Femur (tissue), 1 donor: Measurements from ENCODE around the gene IL15RA.
"Not testable (repeated sequence)": the region's sequence is repeated elsewhere in the genome, so short reads cannot be mapped to it uniquely, and the experiment has no call there.

Experiments
- DNase-seq: peaks from one replicate; pipeline ENCODE4 v3.0.0-alpha.2; 2017

Gene IL15RA

DNA sequence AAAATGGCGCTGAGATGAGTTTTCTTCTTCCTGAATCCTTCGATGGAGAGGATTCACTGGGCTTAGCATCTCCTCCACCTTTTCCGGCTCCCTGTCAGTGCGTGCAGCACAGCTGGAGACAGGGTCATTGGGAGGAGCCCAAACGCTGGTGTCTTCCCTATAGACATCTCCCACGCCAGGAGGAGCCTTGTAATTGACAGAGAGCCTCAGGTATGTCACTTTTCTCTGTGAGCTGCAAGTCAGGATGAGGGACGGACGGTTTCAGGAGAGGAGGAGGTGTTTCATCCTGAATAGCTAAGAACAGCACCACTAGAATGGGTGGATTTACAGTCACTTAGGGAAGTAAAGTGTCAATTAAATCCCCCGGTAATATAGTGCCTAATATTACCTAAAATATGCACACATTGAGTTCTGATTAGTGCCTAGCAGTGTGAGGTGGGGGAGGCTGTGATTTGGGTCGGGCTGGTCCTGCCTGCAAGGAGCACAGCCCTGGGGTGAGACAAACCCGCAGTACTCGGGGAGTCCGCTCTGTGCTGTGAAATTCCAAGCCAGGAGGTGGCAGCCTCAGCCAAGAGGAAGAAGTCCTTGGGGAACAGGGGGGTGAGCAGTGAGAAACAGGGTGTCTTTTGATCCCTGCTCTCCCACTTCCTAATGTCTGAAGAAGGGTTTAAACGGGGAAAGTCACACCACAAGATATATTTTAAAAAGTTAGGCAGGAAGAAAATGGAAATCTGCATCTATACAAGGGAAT, 28.2 kb downstream of the IL15RA start:
- DNase-seq, result peak; percentile 61

- no peak for DNase-seq
Observed at GRCh38 chr10:5948208-5948585, 29.1 kb downstream of the IL15RA start.

DNA sequence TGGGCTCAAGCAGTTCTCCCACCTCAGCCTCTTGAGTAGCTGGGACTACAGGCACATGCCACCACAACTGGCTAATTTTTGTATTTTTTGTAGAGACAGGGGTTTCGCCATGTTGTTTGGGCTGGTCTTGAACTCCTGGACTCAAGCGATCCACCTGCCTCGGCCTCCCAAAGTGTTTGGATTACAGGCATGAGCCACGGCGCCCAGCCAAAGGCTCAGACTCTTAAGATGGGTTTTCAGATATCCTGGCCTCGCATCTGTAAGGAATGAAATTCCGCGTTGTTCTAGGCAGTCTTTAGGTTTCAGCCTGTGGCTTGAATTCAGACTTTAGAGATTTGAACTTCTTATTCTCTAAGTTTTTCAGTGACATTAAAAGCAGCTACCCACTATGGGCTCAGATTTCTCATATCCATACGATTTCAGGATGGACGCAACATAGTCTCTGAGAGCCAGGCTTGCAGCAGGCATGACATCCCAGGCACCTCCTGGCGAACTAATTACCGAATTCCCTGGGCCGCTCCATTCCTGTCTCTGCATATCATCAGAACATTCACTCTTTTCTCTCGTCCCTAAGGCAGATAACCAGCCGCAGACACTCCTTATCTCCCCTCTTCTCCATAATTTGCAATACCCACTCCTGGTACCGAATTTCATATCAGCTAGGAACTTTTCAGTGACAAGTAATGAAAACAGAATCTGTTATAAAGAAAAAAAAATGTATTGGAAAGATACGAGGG, 29.7 kb downstream of the IL15RA start:
- DNase-seq, result no peak

- DNase-seq, result no peak
Observed at GRCh38 chr10:5946786-5947185, 30.6 kb downstream of the IL15RA start.

GRCh38 chr10:5946419-5946775, 30.9 kb downstream of the IL15RA start:
- not testable (repeated sequence) for DNase-seq

DNA sequence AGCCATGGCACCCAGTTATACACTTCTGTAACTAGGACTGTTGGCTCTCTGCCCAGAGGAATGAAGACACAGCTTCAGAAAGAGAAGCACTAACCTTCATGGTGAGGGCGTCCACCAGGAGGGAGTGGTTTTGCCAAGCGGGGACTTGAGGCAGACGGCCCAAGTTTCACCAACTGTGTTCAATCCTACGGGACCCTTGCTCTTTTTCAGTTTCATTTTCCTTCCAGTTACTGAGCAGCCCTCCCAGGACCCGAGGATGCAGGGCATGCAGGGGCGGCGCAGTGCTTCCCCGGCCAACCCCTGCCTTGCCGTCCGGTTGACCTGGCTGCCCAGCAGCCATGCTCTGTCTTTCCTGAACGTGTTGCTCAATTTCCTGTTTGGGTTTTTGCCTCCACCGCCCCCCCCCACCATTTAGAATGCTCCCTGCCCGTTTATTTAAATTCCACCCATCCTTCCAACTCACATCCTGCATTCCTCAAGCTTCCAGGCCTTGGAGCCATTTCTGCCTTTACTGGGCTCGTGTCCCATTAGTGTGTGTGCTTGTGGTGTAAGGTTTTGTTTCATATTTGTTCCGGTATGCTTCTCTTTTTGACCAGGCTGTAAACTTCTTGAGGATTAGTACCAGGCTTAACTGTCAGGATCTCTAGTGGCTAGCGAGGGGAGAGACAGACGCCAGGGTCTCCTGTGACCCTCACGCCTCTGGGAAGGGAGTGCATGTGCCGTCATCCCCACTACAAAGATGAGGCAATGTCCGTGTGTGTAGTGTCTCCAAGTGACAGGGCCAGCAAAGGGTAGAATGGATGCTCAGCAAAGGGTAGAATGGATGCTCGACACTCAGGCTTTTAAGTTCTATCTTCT, 31.6 kb downstream of the IL15RA start:
- peak; percentile 87 for DNase-seq

GRCh38 chr10:5945190-5945509, 32.2 kb downstream of the IL15RA start:
- peak; percentile 42 for DNase-seq

DNA sequence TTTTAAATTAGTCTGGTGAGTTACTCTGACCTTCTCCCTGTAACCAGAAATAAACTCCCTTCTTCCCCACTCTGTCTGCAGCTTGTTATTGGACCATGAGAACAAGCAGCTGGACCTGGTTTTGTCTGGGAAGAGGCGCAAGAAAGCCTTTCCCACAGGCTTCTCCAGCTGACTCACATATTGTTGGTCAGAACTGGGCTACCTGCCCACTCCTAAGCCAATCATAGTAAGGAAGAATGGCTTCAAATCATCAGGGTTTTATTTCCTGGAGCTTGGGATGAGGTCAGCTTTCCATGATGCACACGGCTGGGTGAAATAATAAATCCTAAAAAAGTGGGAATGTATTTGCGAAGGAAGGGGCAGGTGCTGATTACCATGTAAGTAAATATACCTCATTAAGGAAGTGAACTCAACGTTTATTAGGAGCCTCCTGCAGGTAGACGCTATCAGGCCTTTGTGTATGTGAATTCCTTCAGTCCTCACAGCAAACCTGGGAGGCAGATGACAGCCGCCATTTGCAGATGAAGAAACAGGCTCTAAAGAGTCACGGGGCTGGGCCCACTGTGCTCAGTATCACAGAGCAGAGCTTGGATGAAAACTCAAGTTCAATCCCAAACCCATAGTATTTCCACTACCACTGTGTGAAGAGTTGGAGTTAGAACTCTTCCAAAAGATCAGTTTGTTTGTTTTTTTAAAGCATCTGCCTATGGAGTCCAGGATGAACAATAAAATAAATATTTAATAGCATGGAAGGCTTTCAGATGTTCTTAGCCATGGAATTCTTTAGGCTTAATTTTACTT, 32.8 kb downstream of the IL15RA start:
- peak; percentile 95 for DNase-seq

GRCh38 chr10:5943536-5943935, 33.8 kb downstream of the IL15RA start:
- DNase-seq, result peak; percentile 78

- DNase-seq, result peak; percentile 67
Observed at GRCh38 chr10:5942474-5942873, 34.9 kb downstream of the IL15RA start.

DNA sequence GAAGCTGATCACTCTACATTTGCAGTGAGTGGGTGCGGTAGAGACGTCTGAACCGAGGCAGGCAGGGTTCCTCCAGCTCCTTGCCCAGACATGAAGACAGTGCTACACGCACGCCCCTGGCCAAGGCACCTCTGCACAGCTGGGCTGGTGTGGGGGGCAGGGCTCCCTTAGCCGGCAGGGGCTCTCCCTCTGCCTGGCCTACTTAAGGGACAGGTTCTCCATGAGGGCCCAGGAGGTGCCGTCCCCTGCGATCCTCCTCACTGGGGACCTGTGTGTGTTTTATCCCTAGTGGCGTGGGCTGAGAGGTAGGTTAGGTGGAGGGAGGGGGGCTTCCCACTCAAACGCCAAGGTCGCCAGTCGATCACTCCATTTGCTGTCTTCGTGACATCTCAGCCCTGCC, 35.3 kb downstream of the IL15RA start:
- no peak for DNase-seq

DNA sequence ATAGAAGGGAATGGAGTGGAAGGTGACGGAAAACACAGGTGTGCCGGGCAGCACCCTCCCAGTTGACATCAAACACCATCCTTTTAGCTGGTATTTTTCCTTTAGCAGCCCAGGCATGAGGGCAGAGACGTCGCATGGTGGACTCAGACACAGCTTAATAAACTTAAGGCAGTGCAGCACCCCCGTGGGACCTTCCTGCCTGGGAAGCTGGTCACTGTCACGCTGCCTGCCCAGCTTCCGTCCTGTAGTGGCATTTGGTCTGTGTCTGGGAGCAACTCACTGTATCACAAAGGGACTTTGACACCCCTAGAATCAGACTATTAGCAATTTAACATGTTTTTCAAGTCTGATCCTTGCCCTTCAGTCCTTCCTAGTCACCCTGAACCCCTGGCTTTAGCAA, 35.8 kb downstream of the IL15RA start:
- no peak for DNase-seq

DNA sequence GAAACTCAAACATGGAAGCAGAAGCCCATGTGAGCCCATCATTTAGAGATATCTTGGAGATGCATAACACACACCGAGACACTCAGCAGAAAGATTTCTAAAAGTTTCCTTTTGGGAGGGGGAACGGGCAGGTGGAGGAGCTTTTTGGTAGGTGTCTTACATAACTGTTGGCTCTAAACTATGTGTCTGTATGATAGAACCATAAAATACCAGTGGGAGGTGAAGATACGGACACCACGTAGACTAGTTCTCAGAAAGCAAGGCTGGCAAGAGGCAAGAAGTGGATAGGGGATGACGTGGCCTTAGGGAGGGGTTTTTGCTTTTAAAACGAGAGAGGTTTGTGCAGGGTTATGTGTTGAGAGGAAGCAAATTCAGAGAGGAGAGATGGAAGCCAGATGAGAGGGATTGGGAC, 36.5 kb downstream of the IL15RA start:
- DNase-seq, result no peak

DNA sequence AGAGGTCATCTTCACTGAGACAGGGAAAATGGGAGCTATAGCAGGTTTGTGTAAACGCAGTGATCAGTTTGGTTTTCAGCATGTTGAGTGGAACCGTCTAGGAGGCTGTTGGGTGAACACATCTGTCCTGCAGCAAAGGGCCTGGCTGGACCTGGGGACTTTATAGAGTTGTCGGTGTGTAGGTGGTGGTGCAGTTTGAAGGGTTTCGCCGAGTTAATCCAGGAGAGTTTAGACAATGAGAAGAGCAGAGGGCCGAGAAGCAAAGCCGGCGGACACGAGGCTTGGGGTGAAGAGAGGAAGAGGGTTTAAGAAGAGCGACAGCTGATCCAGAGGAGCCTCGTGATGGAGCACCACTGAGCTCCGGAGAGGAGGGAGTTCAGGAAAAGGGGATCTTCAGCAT, 39.1 kb downstream of the IL15RA start:
- no peak for DNase-seq

GRCh38 chr10:5937016-5937415, 40.3 kb downstream of the IL15RA start:
- no peak for DNase-seq

- no peak for DNase-seq
Observed at GRCh38 chr10:5935628-5936027, 41.7 kb downstream of the IL15RA start.

DNA sequence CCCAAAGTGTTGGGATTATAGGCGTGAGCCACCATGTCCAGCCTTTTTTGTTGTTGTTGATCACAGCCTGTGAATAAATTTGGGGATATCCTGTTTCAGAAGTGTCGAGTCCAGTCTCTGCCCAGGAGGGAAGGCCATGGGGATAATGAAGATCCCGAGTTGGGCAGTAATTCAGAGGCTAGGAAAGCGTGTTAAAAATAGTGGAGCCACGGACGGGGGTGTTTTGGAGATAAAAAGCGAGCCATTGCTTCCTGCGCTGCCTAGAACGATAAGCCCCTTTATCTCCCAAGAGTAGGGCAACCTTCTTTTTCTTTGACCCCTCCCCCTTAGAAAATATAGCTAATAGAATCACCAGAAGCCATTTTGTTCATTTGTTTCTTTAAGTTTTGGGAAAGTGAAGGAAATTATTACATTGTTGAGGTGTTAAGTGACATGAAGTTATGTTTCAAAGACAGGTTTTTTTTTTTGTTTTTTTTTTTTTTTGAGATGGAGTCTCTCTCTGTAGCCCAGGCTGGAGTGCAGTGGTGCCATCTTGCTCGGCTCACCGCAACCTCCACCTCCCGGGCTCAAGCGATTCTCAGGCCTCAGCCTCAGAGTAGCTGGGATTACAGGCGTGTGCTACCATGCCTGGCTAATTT, 43.3 kb downstream of the IL15RA start:
- no peak for DNase-seq

DNA sequence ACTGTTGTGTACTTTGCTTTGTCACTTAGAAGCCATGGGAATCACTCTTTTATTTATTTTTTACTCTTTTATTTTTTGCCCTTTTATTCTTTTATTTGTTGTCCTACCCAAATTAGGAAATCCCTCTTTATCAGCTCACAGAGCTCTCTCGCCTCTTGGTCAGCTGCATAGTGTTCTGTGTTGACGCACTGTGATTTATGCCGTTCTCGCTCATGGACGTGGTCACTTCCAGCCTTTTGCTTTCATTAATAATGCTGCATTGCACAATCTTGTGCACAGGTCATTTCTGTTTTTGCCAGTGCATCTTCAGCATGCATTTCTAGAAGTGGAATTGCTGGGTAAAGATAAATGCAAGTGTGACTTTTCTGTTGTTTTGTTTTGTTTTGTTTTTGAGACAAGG, 45.0 kb downstream of the IL15RA start:
- no peak for DNase-seq

DNA sequence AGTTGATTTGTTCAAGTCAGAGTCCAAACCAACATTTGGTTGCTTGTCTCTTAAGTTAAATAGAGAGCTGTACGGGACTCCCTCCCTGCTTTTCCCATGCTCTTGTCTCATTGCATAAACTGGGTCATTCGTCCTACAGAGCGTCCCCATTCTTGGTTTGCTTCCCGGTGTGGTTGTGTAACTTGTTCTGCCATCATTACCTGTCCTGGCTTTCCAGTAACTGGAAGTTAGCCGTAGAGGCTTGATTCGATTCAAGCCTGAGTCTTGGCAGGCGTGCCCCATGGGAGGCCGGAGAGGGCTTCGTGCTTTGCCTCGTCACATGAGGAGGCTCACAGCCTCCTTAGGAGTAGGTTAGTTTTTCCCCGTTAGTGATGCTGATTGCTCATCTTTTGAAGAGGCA, 47.1 kb downstream of the IL15RA start:
- DNase-seq, result no peak

- no peak for DNase-seq
Observed at GRCh38 chr10:5929442-5929841, 47.9 kb downstream of the IL15RA start.

DNA sequence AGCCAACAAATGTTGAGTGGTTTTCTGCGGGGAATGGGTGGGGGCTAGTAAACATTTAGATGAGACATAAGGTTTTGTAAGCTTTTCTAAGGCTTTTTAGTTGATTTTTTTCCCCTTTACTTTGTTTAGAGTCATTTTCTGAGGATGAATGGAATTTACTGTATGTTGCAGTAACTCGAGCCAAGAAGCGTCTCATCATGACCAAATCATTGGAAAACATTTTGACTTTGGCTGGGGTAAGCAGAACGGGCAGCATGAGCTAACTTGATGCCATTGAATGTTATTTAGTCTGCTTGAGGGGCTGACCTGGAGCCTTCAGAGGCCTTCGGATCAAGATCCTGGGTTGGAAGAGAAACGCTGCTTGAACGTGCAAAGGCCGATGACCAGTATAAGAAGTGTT, 50.0 kb downstream of the IL15RA start:
- DNase-seq, result peak; percentile 40

DNA sequence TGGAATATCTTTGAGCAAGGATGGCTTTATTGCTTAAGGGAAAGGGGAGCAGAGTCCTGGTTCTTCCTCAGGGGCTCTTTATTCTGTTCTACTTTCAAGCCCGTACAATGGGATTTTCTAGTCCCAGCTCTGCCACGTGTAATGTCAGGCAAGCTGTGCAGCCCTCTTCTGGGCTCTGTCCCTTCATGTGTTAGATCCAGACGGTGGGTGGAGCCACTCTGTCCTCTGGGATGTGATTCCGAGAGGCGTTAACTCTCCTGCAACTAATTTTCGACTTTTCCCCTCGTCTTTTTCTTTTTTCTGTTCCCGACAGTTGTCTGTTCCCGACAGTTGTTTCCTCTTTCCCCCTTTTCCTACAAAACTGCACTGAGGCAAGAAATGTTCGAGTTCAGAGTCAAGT, 52.5 kb downstream of the IL15RA start:
- no peak for DNase-seq

DNA sequence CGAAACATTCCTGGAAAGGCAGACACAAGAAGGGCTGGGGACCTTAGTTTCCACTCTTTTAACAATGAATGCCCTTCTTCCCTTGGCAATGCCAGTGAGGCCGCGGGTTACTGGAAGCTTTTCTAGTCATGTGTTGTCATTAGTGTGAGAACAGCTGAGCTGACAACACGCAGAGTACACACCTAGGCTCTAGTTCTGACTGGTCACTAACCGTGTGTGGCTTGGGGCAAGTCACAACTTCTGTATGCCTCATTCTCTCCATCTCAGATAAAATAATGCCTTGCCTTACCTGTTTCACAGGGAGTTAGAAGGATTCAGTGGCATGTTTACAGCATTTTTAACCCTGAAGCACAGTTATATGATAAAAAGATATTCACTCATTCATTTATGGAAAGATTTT, 55.6 kb downstream of the IL15RA start:
- no peak for DNase-seq
